IgD-negative memory B cell (primary cell): ENCODE results near the gene KIF4B. TPM values are rescaled to one million over a fixed set of nuclear protein-coding genes. Genes with fewer than 3 reads are reported as not detected.
A peak's percentile ranks its signal among the peaks of the same experiment; 100 is the strongest.
"Not testable (repeated sequence)": the region's sequence is repeated elsewhere in the genome, so short reads cannot be mapped to it uniquely, and the experiment has no call there.

Experiments used
- H3K27ac Mint-ChIP-seq, 3 donors: one replicate each; pipeline ENCODE4 v1.8.0; 2020 to 2022; ENCODE audit warnings: mild to moderate bottlenecking in 3 of 3, mixed read lengths in 3 of 3, moderate library complexity in 1 of 3
- H3K27me3 Mint-ChIP-seq: one replicate; pipeline ENCODE4 v1.8.0; 2021; ENCODE audit warnings: mixed read lengths
- H3K36me3 Mint-ChIP-seq: one replicate; pipeline ENCODE4 v1.8.0; 2020; ENCODE audit warnings: mild to moderate bottlenecking, mixed read lengths
- H3K4me1 Mint-ChIP-seq, 3 donors: one replicate each; pipeline ENCODE4 v1.8.0; 2020 to 2022; ENCODE audit warnings: mixed read lengths in 3 of 3, mild to moderate bottlenecking in 1 of 3
- H3K4me3 Mint-ChIP-seq, 4 donors: one replicate each; pipeline ENCODE4 v1.8.0; 2020 to 2022; ENCODE audit warnings: mild to moderate bottlenecking in 4 of 4, mixed read lengths in 4 of 4, moderate library complexity in 3 of 4
- H3K9me3 Mint-ChIP-seq, 3 donors: one replicate each; pipeline ENCODE4 v1.8.0; 2020 to 2021; ENCODE audit warnings: mixed read lengths in 3 of 3, mild to moderate bottlenecking in 1 of 3
- polyA plus RNA-seq: library from polyadenylated mRNA; unstranded; fragments of 300-500 nt; fragmentation: Illumina TruSeq; gene quantifications from one replicate; pipeline ENCODE4 v1.2.3, GENCODE V29; 2021

Gene KIF4B
- polyA plus RNA-seq, 1 donor from 2014 or later = not detected

- no peak overlapping the region for H3K4me3 Mint-ChIP-seq
- H3K9me3 Mint-ChIP-seq = peaks cover 0 to 11% (median 4%) of the 10 kb centered on the region in 3 donors
- H3K27me3 Mint-ChIP-seq = peaks cover 6% of the 10 kb centered on the region
- no peak overlapping the region for H3K27ac Mint-ChIP-seq
- no peaks in the 10 kb centered on the region for H3K36me3 Mint-ChIP-seq
- H3K4me1 Mint-ChIP-seq = no peaks in the 10 kb centered on the region
Measured at GRCh38 chr5:155024015-155024414, 10.5 kb downstream of the KIF4B start.

GRCh38 chr5:155025895-155026294, 12.3 kb downstream of the KIF4B start:
- Mint-ChIP-seq H3K4me3 (peak overlapping the region in 1 of 4 donors; percentile 41), H3K27me3 (peaks cover 6% of the 10 kb centered on the region), H3K4me1 (no peaks in the 10 kb centered on the region), H3K27ac (no peak overlapping the region), H3K9me3 (peaks cover 0 to 13% (median 4%) of the 10 kb centered on the region in 3 donors), H3K36me3 (no peaks in the 10 kb centered on the region)

- Mint-ChIP-seq H3K36me3 (no peaks in the 10 kb centered on the region), H3K27ac (no peak overlapping the region), H3K4me1 (no peaks in the 10 kb centered on the region), H3K27me3 (peaks cover 6% of the 10 kb centered on the region), H3K9me3 (peaks cover 0 to 13% (median 4%) of the 10 kb centered on the region in 3 donors), H3K4me3 (no peak overlapping the region)
Measured at GRCh38 chr5:155027993-155028629, 14.6 kb downstream of the KIF4B start.

GRCh38 chr5:155029240-155029639, 15.7 kb downstream of the KIF4B start:
- Mint-ChIP-seq H3K4me1 (no peaks in the 10 kb centered on the region), H3K4me3 (no peak overlapping the region), H3K27ac (no peak overlapping the region), H3K36me3 (no peaks in the 10 kb centered on the region), H3K9me3 (peaks cover 0 to 13% (median 4%) of the 10 kb centered on the region in 3 donors), H3K27me3 (peaks cover 6% of the 10 kb centered on the region)

GRCh38 chr5:155034145-155034744, 20.7 kb downstream of the KIF4B start:
- H3K36me3 Mint-ChIP-seq, H3K9me3 Mint-ChIP-seq, H3K4me1 Mint-ChIP-seq, H3K27ac Mint-ChIP-seq, H3K27me3 Mint-ChIP-seq, H3K4me3 Mint-ChIP-seq: not testable (repeated sequence)

GRCh38 chr5:155035087-155035486, 21.5 kb downstream of the KIF4B start:
- H3K27me3 Mint-ChIP-seq, H3K4me3 Mint-ChIP-seq, H3K9me3 Mint-ChIP-seq, H3K36me3 Mint-ChIP-seq, H3K27ac Mint-ChIP-seq, H3K4me1 Mint-ChIP-seq: not testable (repeated sequence)

GRCh38 chr5:155040984-155041653, 27.6 kb downstream of the KIF4B start:
- Mint-ChIP-seq H3K27ac (no peak overlapping the region), H3K4me3 (no peak overlapping the region), H3K4me1 (no peaks in the 10 kb centered on the region), H3K36me3 (no peaks in the 10 kb centered on the region), H3K27me3 (peaks cover 16% of the 10 kb centered on the region), H3K9me3 (peaks cover 0 to 2% (median 0%) of the 10 kb centered on the region in 3 donors)

- peaks cover 15% of the 10 kb centered on the region for H3K27me3 Mint-ChIP-seq
- no peaks in the 10 kb centered on the region for H3K4me1 Mint-ChIP-seq
- H3K36me3 Mint-ChIP-seq = no peaks in the 10 kb centered on the region
- no peak overlapping the region for H3K27ac Mint-ChIP-seq
- no peak overlapping the region for H3K4me3 Mint-ChIP-seq
- H3K9me3 Mint-ChIP-seq = peaks cover 0 to 2% (median 0%) of the 10 kb centered on the region in 3 donors
Measured at GRCh38 chr5:155044591-155044990, 31.0 kb downstream of the KIF4B start.

- peaks cover 20% of the 10 kb centered on the region for H3K27me3 Mint-ChIP-seq
- no peaks in the 10 kb centered on the region for H3K36me3 Mint-ChIP-seq
- no peak overlapping the region for H3K27ac Mint-ChIP-seq
- H3K4me1 Mint-ChIP-seq = no peaks in the 10 kb centered on the region
- H3K4me3 Mint-ChIP-seq = no peak overlapping the region
- peaks cover 0 to 2% (median 0%) of the 10 kb centered on the region in 3 donors for H3K9me3 Mint-ChIP-seq
Measured at GRCh38 chr5:155046591-155046990, 33.0 kb downstream of the KIF4B start.

GRCh38 chr5:155047818-155048217, 34.3 kb downstream of the KIF4B start:
- Mint-ChIP-seq H3K27me3 (peaks cover 20% of the 10 kb centered on the region), H3K4me3 (no peak overlapping the region), H3K4me1 (no peaks in the 10 kb centered on the region), H3K9me3 (peaks cover 0 to 2% (median 0%) of the 10 kb centered on the region in 3 donors), H3K36me3 (no peaks in the 10 kb centered on the region), H3K27ac (no peak overlapping the region)

- H3K9me3 Mint-ChIP-seq = no peaks in the 10 kb centered on the region
- no peaks in the 10 kb centered on the region for H3K4me1 Mint-ChIP-seq
- H3K27me3 Mint-ChIP-seq = peaks cover 12% of the 10 kb centered on the region
- no peak overlapping the region for H3K27ac Mint-ChIP-seq
- H3K4me3 Mint-ChIP-seq = no peak overlapping the region
- no peaks in the 10 kb centered on the region for H3K36me3 Mint-ChIP-seq
Measured at GRCh38 chr5:155049569-155050383, 36.2 kb downstream of the KIF4B start.

GRCh38 chr5:155050384-155051019, 36.9 kb downstream of the KIF4B start:
- Mint-ChIP-seq H3K4me1 (no peaks in the 10 kb centered on the region), H3K27ac (no peak overlapping the region), H3K9me3 (no peaks in the 10 kb centered on the region), H3K36me3 (no peaks in the 10 kb centered on the region), H3K4me3 (no peak overlapping the region), H3K27me3 (peaks cover 8% of the 10 kb centered on the region)

- Mint-ChIP-seq H3K4me3 (no peak overlapping the region), H3K36me3 (no peaks in the 10 kb centered on the region), H3K4me1 (no peaks in the 10 kb centered on the region), H3K27me3 (peaks cover 9% of the 10 kb centered on the region), H3K27ac (no peak overlapping the region), H3K9me3 (no peaks in the 10 kb centered on the region)
Measured at GRCh38 chr5:155052532-155052931, 39.0 kb downstream of the KIF4B start.

- no peak overlapping the region for H3K4me3 Mint-ChIP-seq
- H3K9me3 Mint-ChIP-seq = no peaks in the 10 kb centered on the region
- H3K36me3 Mint-ChIP-seq = no peaks in the 10 kb centered on the region
- H3K27me3 Mint-ChIP-seq = peaks cover 9% of the 10 kb centered on the region
- no peak overlapping the region for H3K27ac Mint-ChIP-seq
- no peaks in the 10 kb centered on the region for H3K4me1 Mint-ChIP-seq
Measured at GRCh38 chr5:155053501-155053900, 39.9 kb downstream of the KIF4B start.
